Ishikawa (cell line): ENCODE data around the gene CACNG8.

Experiments
- CEBPB ChIP-seq: IDR thresholded peaks from 2 replicates; pipeline ENCODE4 v1.6.1; 2012
- CREB1 ChIP-seq: IDR thresholded peaks from 2 replicates; pipeline ENCODE4 v1.6.1; 2012; ENCODE audit warnings: low read depth
- EP300 ChIP-seq: IDR thresholded peaks from 2 replicates; pipeline ENCODE4 v1.6.1; 2012; ENCODE audit warnings: borderline replicate concordance
- FOXM1 ChIP-seq: IDR thresholded peaks from 2 replicates; pipeline ENCODE4 v1.6.1; 2012; ENCODE audit warnings: low read depth, borderline replicate concordance
- MAX ChIP-seq: IDR thresholded peaks from 2 replicates; pipeline ENCODE4 v1.6.1; 2012
- NFIC ChIP-seq: IDR thresholded peaks from 2 replicates; pipeline ENCODE4 v1.6.1; 2012
- REST ChIP-seq: IDR thresholded peaks from 2 replicates; pipeline ENCODE4 v1.6.1; 2012; ENCODE audit warnings: low read depth, mild to moderate bottlenecking
- TAF1 ChIP-seq: IDR thresholded peaks from 2 replicates; pipeline ENCODE4 v1.6.1; 2012; ENCODE audit warnings: low read depth, mild to moderate bottlenecking
- TCF12 ChIP-seq: IDR thresholded peaks from 2 replicates; pipeline ENCODE4 v1.6.1; 2012; ENCODE audit warnings: low read depth

- TF ChIP-seq TAF1 (no peak), REST (no peak), EP300 (no peak), CEBPB (no peak), NFIC (no peak), FOXM1 (no peak), TCF12 (no peak), CREB1 (no peak), MAX (no peak)
These were observed 6.6 kb downstream of the CACNG8 start for GRCh38 chr19:53969366-53969765.
